A549 (cell line): ENCODE results near the gene FBXL13. TPM values are rescaled to one million over a fixed set of nuclear protein-coding genes. Genes with fewer than 3 reads are reported as not detected.

ENCODE experiments used
- ATAC-seq, 2 experiments: fragments of 200-7000 bp in 1 of 2; fragments of >200 bp in 1 of 2; cut with Nextera tagmentation in 1 of 2; cut with Tn5 transposase in 1 of 2; 3 replicates each; pipeline versions ENCODE4 v1.8.0 to v1.9.1; 2018 to 2020; ENCODE audit warnings: mild to moderate bottlenecking in 1 of 2, moderate library complexity in 1 of 2
- CTCF ChIA-PET: fragments of 300-600 bp; sonication (Branson Sonifier 250); formaldehyde crosslinking; extraction: SDS; loops from one replicate; lab custom pipeline; 2021; ENCODE audit warnings: antibody characterized with exemption, inconsistent platforms; lab: Yijun Ruan, JAX
- POLR2A ChIA-PET: fragments of 350-600 bp; formaldehyde crosslinking; extraction: SDS; loops from one replicate; lab custom pipeline; 2021; ENCODE audit warnings: antibody characterized with exemption, inconsistent platforms; lab: Yijun Ruan, JAX
- DNase-seq, 2 experiments: peaks; one replicate each; pipeline versions ENCODE4 v3.0.0 to v3.0.0-alpha.2; 2011 to 2016; ENCODE audit warnings: low read depth in 1 of 2, low spot score in 1 of 2
- FAIRE-seq: peaks from 2 replicates; lab custom pipeline; 2011; peaks lifted over from hg19 to GRCh38; lab: Jason Lieb, UNC
- H3K27ac ChIP-seq, 2 experiments: fragments of >200 bp; sonication (Bioruptor Twin); formaldehyde crosslinking; 3 replicates each; pipeline ENCODE4 v1.5.1; 2016 to 2017
- H3K4me1 ChIP-seq: fragments of >200 bp; sonication (Bioruptor Twin); formaldehyde crosslinking; 3 replicates; pipeline ENCODE4 v1.6.1; 2016
- H3K4me2 ChIP-seq: fragments of >200 bp; sonication (Bioruptor Twin); formaldehyde crosslinking; 3 replicates; pipeline ENCODE4 v1.6.1; 2016
- H3K4me3 ChIP-seq: fragments of >200 bp; sonication (Bioruptor Twin); formaldehyde crosslinking; 3 replicates; pipeline ENCODE4 v1.5.1; 2016
- H3K9me3 ChIP-seq: fragments of >200 bp; sonication (Bioruptor Twin); formaldehyde crosslinking; 3 replicates; pipeline ENCODE4 v1.6.1; 2016
- ATOH8 ChIP-seq: fragments of 250-450 bp; sonication (Bioruptor Pico); IDR thresholded peaks from 2 replicates; pipeline ENCODE4 v1.5.0; 2020; ENCODE audit warnings: low read depth, mild to moderate bottlenecking, moderate library complexity
- BCL3 ChIP-seq: fragments of >200 bp; sonication (Bioruptor Twin); formaldehyde crosslinking; IDR thresholded peaks from 3 replicates; pipeline ENCODE4 v1.6.1; 2016
- BHLHE40 ChIP-seq: IDR thresholded peaks from 2 replicates; pipeline ENCODE4 v1.6.1; 2012; ENCODE audit warnings: low read depth, low read length, inconsistent platforms
- CBX2 ChIP-seq: fragments of 200-600 bp; sonication (generic); IDR thresholded peaks from 2 replicates; pipeline ENCODE4 v1.6.1; 2016; ENCODE audit warnings: low read depth, mild to moderate bottlenecking, borderline replicate concordance
- CBX8 ChIP-seq: fragments of 200-600 bp; sonication (generic); IDR thresholded peaks from 2 replicates; pipeline ENCODE4 v1.6.1; 2016
- EP300 ChIP-seq, 2 experiments: fragments of >200 bp; sonication (Bioruptor Twin); formaldehyde crosslinking; IDR thresholded peaks; 2 replicates in 1 of 2; 3 replicates in 1 of 2; pipeline ENCODE4 v1.6.1; 2016 to 2017
- ESRRA ChIP-seq: fragments of 150-350 bp; IDR thresholded peaks from 2 replicates; pipeline ENCODE4 v1.6.1; 2014; ENCODE audit warnings: mild to moderate bottlenecking, low read length, borderline replicate concordance
- FOSB ChIP-seq: fragments of 250-450 bp; sonication (Bioruptor Pico); IDR thresholded peaks from 2 replicates; pipeline ENCODE4 v1.5.0; 2020; ENCODE audit warnings: mild to moderate bottlenecking, moderate library complexity
- FOSL2 ChIP-seq, 2 experiments: fragments of 450-650 bp in 1 of 2; fragments of >200 bp in 1 of 2; sonication (Bioruptor Twin) in 1 of 2; formaldehyde crosslinking; IDR thresholded peaks; 2 replicates each; pipeline versions ENCODE4 v1.5.0 to v1.6.1; 2016 to 2020; ENCODE audit warnings: mild to moderate bottlenecking in 1 of 2, moderate library complexity in 1 of 2
- GATA3 ChIP-seq: IDR thresholded peaks from 2 replicates; pipeline ENCODE4 v1.6.1; 2012; ENCODE audit warnings: borderline replicate concordance
- HOXA7 ChIP-seq: fragments of 250-450 bp; sonication (Bioruptor Pico); IDR thresholded peaks from 2 replicates; pipeline ENCODE4 v1.5.0; 2020; ENCODE audit warnings: mild to moderate bottlenecking, moderate library complexity
- JUNB ChIP-seq: fragments of >200 bp; sonication (Bioruptor Twin); formaldehyde crosslinking; IDR thresholded peaks from 2 replicates; pipeline ENCODE4 v1.6.1; 2016
- MAFK ChIP-seq: fragments of 450-650 bp; IDR thresholded peaks from 2 replicates; pipeline ENCODE4 v1.6.1; 2014; ENCODE audit not compliant: partially characterized antibody
- MAZ ChIP-seq: fragments of 150-350 bp; IDR thresholded peaks from 2 replicates; pipeline ENCODE4 v1.6.1; 2014; ENCODE audit warnings: antibody characterized with exemption, low read depth, low read length, borderline replicate concordance
- NFE2L2 ChIP-seq: fragments of 150-350 bp; conservative IDR thresholded peaks from 2 replicates; pipeline ENCODE4 v1.6.1; 2014; ENCODE audit warnings: low read length
- NPAS2 ChIP-seq: fragments of 250-450 bp; sonication (Bioruptor Pico); IDR thresholded peaks from 2 replicates; pipeline ENCODE4 v1.8.0; 2022; ENCODE audit warnings: mild to moderate bottlenecking, moderate library complexity, borderline replicate concordance
- POLR2AphosphoS2 ChIP-seq: conservative IDR thresholded peaks from 2 replicates; pipeline ENCODE4 v1.6.1; 2012; ENCODE audit warnings: low read length, improper control_type of control experiment, inconsistent platforms
- RCOR1 ChIP-seq: fragments of 150-350 bp; IDR thresholded peaks from 2 replicates; pipeline ENCODE4 v1.6.1; 2014; ENCODE audit warnings: antibody characterized with exemption, low read length, low read depth
- RFX5 ChIP-seq: fragments of 450-650 bp; IDR thresholded peaks from 2 replicates; pipeline ENCODE4 v1.7.1; 2014; ENCODE audit warnings: antibody characterized with exemption, mild to moderate bottlenecking, moderate library complexity
- SMC3 ChIP-seq: fragments of >200 bp; sonication (Bioruptor Twin); formaldehyde crosslinking; IDR thresholded peaks from 3 replicates; pipeline ENCODE4 v1.6.1; 2018; ENCODE audit warnings: inconsistent platforms
- TFCP2L1 ChIP-seq: fragments of 250-450 bp; sonication (Bioruptor Pico); IDR thresholded peaks from 2 replicates; pipeline ENCODE4 v1.5.0; 2021; ENCODE audit warnings: mild to moderate bottlenecking
- TP53 ChIP-seq: fragments of 250-450 bp; sonication (Bioruptor Pico); IDR thresholded peaks from 2 replicates; pipeline ENCODE4 v1.5.0; 2021; ENCODE audit warnings: mild to moderate bottlenecking, moderate library complexity
- ZC3H11A ChIP-seq: fragments of 450-650 bp; IDR thresholded peaks from 2 replicates; pipeline ENCODE4 v1.6.1; 2014; ENCODE audit warnings: antibody characterized with exemption, mild to moderate bottlenecking
- WGBS: methylation state at CpG from one replicate; pipeline ENCODE4 v1.1.6; 2017; ENCODE audit errors: missing lambda C conversion rate; 5-methylcytosine and 5-hydroxymethylcytosine counted together
- polyA plus RNA-seq, 4 experiments: library from polyadenylated mRNA; depleted of rRNA in 3 of 4; stranded (reverse); fragments of >200 nt; fragmentation: RNase III in 1 of 4; extraction: RNeasy Plus Mini Kit Qiagen cat#74134 plus additional on column Dnase treatment in 1 of 4; gene quantifications; 2 replicates in 3 of 4; 3 replicates in 1 of 4; pipeline ENCODE4 v1.2.3, GENCODE V29; 2011 to 2017
- TF ChIP-seq, protein P1 (sequence below): fragments of >200 bp; sonication (Bioruptor Twin); formaldehyde crosslinking; IDR thresholded peaks from 3 replicates; pipeline ENCODE4 v1.5.1; 2016
- TF ChIP-seq, protein P2 (sequence below): fragments of 450-650 bp; IDR thresholded peaks from 2 replicates; pipeline ENCODE4 v1.6.1; 2014; ENCODE audit warnings: antibody characterized with exemption

FBXL13 gene
- polyA plus RNA-seq, 2 of the 4 experiments (the other 2 are of a cell fraction): 0.45 to 0.70 TPM

DNA sequence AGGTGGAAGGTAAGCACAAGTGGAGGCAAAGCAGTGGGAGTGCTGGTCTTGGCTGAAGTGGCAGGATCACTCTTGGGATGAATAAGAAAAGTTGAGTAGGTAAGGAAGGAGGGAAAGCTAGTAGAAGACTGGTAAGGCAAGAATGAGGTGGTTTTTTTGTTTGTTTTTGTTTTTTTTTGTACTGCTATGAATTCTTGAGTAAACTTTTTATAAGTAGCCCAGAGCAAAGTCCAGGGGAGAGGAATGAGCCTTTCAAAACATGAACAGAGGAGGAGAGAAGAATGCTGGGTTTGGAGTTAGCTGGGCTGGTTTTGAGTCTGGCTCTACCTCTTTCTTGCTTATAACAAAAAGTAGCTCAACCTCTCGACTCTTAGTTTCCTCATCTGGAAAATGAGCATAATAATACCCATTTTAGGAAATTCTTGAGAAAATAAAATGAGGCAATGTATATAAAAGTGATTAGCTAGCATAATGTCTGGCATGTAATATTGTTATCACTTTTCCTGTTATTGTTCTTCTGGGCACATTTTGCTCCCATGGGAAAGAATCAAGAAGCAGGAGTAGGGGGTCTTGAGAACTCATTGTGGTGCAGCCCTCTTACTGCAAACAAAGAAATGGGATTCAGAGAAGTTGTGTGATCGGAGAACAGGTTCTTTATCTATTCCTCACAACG is 185.9 kb downstream of the FBXL13 start:
- H3K27ac ChIP-seq: peak overlapping the region; percentile 24 to 32; a peak in 3 of 6 replicates
- 58% methylated on average over 3 of the region's 3 CpGs for WGBS
- peaks cover 49% of the 10 kb centered on the region for H3K4me1 ChIP-seq
- DNase-seq (peak in 1 of 2 experiments; percentile 36), ATAC-seq (peak in 1 of 2 experiments; percentile 51; a peak in 3 of 6 replicates), FAIRE-seq (no peak)
- H3K9me3 ChIP-seq: no peaks in the 10 kb centered on the region
- POLR2A ChIA-PET: no interaction called here
- H3K4me2 ChIP-seq: peak overlapping the region; percentile 60
- TF ChIP-seq MAFK (peak; percentile 27), NPAS2 (CRISPR knock-in tag) (no peak), NFE2L2 (no peak), CBX8 (no peak), HOXA7 (no peak), SMC3 (no peak)
- CTCF ChIA-PET: interaction anchor here (1.0 to 1.3 kb wide), 2 partner anchors 9 to 11 kb away, joined by 3 to 4 read pairs; no protein-coding TSS in a partner anchor
- H3K4me3 ChIP-seq: no peak overlapping the region

GRCh38 chr7:102883098-102883860 is 191.3 kb downstream of the FBXL13 start:
- peak in 1 of 2 experiments; percentile 66; a peak in 2 of 6 replicates for ATAC-seq
- no peak for DNase-seq
- Histone ChIP-seq H3K4me1 (peaks cover 27% of the 10 kb centered on the region), H3K9me3 (no peaks in the 10 kb centered on the region), H3K4me2 (peak overlapping the region; percentile 56), H3K27ac (peak overlapping the region in 1 of 2 experiments; percentile 45; a peak in 3 of 6 replicates), H3K4me3 (no peak overlapping the region)
- POLR2A ChIA-PET: no interaction called here
- WGBS: 65% methylated on average over 6 of the region's 6 CpGs
- peak; percentile 72 for FAIRE-seq
- CTCF ChIA-PET: interaction anchor here (1.3 to 1.6 kb wide), 2 partner anchors 10 to 12 kb away, joined by 3 to 4 read pairs; no protein-coding TSS in a partner anchor
- TF ChIP-seq POLR2AphosphoS2: no peak
- TF ChIP-seq HOXA7: no peak
- TF ChIP-seq JUNB: 0 out of 2 replicates have a peak, but pooled peaks have one; percentile 16
- TF ChIP-seq FOSL2 (IDR thresholded peaks at IDR 0.05): no peak
- TF ChIP-seq FOSL2 (CRISPR knock-in tag; IDR thresholded peaks at IDR 0.05): peak; percentile 58
- TF ChIP-seq SMC3: no peak

GRCh38 chr7:102875700-102876295 is 198.8 kb downstream of the FBXL13 start:
- peak; percentile 97 to 99 for ATAC-seq
- FAIRE-seq: peak; percentile 46
- peak; percentile 96 to 97 for DNase-seq
- ChIA-PET POLR2A (no interaction called here), CTCF (interaction anchor here (1.3 to 1.5 kb wide), 3 partner anchors 10 to 20 kb away, joined by 3 to 4 read pairs (median 3); no protein-coding TSS in a partner anchor)
- 30% methylated on average over 3 of the region's 3 CpGs for WGBS
- Histone ChIP-seq H3K27ac (peak overlapping the region; percentile 88 to 92), H3K9me3 (no peaks in the 10 kb centered on the region), H3K4me3 (no peak overlapping the region), H3K4me2 (peak overlapping the region; percentile 67), H3K4me1 (peaks cover 59% of the 10 kb centered on the region)
- TF ChIP-seq GATA3 (peak; percentile 94; the same call in 1 of the 2 replicates), CBX2 (no peak), MAZ (no peak), BCL3 (peak; percentile 57; the same call in 1 of the 3 replicates), RCOR1 (no peak; the same call in 1 of the 2 replicates), CBX8 (no peak), TP53 (CRISPR knock-in tag) (no peak), TFCP2L1 (CRISPR knock-in tag) (no peak), RFX5 (no peak), ESRRA (no peak), ZC3H11A (no peak), FOSB (CRISPR knock-in tag) (no peak), SMC3 (peak; percentile 42; the same call in 1 of the 3 replicates), EP300 (IDR thresholded peaks at IDR 0.05) (peak; percentile 73 to 77; a peak in 3 of 5 replicates), HOXA7 (no peak), JUNB (peak; percentile 98), BHLHE40 (no peak), ATOH8 (CRISPR knock-in tag) (peak; percentile 60; the same call in 1 of the 2 replicates)
- TF ChIP-seq, protein P1, sequence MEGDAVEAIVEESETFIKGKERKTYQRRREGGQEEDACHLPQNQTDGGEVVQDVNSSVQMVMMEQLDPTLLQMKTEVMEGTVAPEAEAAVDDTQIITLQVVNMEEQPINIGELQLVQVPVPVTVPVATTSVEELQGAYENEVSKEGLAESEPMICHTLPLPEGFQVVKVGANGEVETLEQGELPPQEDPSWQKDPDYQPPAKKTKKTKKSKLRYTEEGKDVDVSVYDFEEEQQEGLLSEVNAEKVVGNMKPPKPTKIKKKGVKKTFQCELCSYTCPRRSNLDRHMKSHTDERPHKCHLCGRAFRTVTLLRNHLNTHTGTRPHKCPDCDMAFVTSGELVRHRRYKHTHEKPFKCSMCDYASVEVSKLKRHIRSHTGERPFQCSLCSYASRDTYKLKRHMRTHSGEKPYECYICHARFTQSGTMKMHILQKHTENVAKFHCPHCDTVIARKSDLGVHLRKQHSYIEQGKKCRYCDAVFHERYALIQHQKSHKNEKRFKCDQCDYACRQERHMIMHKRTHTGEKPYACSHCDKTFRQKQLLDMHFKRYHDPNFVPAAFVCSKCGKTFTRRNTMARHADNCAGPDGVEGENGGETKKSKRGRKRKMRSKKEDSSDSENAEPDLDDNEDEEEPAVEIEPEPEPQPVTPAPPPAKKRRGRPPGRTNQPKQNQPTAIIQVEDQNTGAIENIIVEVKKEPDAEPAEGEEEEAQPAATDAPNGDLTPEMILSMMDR: no peak
- TF ChIP-seq, protein P2, sequence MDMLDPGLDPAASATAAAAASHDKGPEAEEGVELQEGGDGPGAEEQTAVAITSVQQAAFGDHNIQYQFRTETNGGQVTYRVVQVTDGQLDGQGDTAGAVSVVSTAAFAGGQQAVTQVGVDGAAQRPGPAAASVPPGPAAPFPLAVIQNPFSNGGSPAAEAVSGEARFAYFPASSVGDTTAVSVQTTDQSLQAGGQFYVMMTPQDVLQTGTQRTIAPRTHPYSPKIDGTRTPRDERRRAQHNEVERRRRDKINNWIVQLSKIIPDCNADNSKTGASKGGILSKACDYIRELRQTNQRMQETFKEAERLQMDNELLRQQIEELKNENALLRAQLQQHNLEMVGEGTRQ: no peak
